ENCODE data around the gene PRPF8. TPM values are rescaled to one million over a fixed set of nuclear protein-coding genes. Genes with fewer than 3 reads are reported as not detected.
"Not testable (repeated sequence)": the region's sequence is repeated elsewhere in the genome, so short reads cannot be mapped to it uniquely, and the experiment has no call there.

The PRPF8 gene
- total and polyA plus RNA-seq, 10 of the 15 experiments (the other 5 are each of a cell fraction or from before 2014, with no cell fraction given), result 77.2 to 337 (median 162) TPM

DNA sequence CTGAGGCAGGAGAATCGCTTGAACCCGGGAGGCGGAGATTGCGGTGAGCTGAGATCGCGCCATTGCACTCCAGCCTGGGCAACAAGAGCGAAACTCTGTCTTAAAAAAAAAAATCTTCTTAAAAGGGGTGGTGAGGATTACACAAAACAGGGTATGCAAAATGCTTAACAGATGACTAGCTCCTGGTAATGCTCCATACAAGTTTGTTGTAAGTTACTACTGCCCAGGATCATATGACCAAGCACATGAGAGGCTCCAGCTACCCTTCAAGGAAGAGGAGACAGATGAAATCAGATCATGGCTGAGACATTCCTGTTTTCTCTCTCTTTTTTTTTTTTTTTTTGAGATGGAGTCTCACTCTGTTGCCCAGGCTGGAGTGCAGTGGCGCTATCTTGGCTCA lies 37.4 kb upstream of the PRPF8 start:
- not testable (repeated sequence) for H4K20me1 ChIP-seq (ENCODE audit: control insufficient read depth, insufficient read depth); FAIRE-seq; BruUV-seq (replicated peaks); H3K9me3 ChIP-seq (replicated peaks; ENCODE audit: control insufficient read depth, insufficient read depth, low read length); H3K27me3 ChIP-seq (replicated peaks in 1 of 2; ENCODE audit: control insufficient read depth in 2 of 2, insufficient read depth in 2 of 2, low read length in 1 of 2); DNase-seq (ENCODE audit: low read depth, low spot score); H3K36me3 ChIP-seq (ENCODE audit: control insufficient read depth in 2 of 2, insufficient read depth in 2 of 2, low read length in 1 of 2); H3K4me3 ChIP-seq
- H3K9ac ChIP-seq (ENCODE audit: control insufficient read depth, insufficient read depth, low read length), result peak overlapping the region; percentile 21; the same call in 1 of the 2 replicates
- H3K4me2 ChIP-seq (ENCODE audit: control insufficient read depth, insufficient read depth), result peak overlapping the region; percentile 72
- H3K4me1 ChIP-seq (ENCODE audit: control insufficient read depth, insufficient read depth, low read length), result peaks cover 28% of the 10 kb centered on the region
- peak; percentile 41 for ATAC-seq
- ChIA-PET RAD21 (ENCODE audit: unreplicated experiment) (interaction anchor here (0.7 to 5.7 kb wide), 16 partner anchors 10 to 245 kb away, joined by 3 to 80 read pairs (median 5); partner anchors contain the start of genes RILP, RPA1 and SMYD4), POLR2A (interaction anchor here (0.6 to 5.1 kb wide), 11 partner anchors 14 to 338 kb away, joined by 3 to 16 read pairs (median 4); no protein-coding TSS in a partner anchor), CTCF (interaction anchor here (0.6 to 11.0 kb wide), 38 partner anchors 9 to 560 kb away, joined by 3 to 232 read pairs (median 4); partner anchors contain the start of genes DPH1 and RILP), SMC1A (ENCODE audit: uncharacterized antibody, unreplicated experiment) (interaction anchor here (1.0 to 8.4 kb wide), 21 partner anchors 9 to 561 kb away, joined by 3 to 88 read pairs (median 4); no protein-coding TSS in a partner anchor)
- 1% methylated on average over 7 of the region's 8 CpGs for WGBS (ENCODE audit: insufficient coverage, insufficient replicate concordance, low lambda C conversion rate, missing lambda C conversion rate)
- in situ Hi-C loops (cut with MboI) (loop anchor here (5.0 kb wide), 1 partner anchor 110 kb away; the partner anchor contains the start of gene RPA1), intact Hi-C loops (cut with micrococcal nuclease; ENCODE audit: unreplicated experiment) (loop anchor here (5.0 kb wide), 1 partner anchor 320 kb away; the partner anchor contains the start of gene OVCA2)
- TF ChIP-seq ATF7 (IDR thresholded peaks at IDR 0.05; ENCODE audit: low read depth) (peak; percentile 32; the same call in 1 of the 2 replicates), USF2 (IDR thresholded peaks at IDR 0.05; ENCODE audit: borderline replicate concordance, low read depth, low read length) (peak; percentile 4; the same call in 1 of the 2 replicates), RAD51 (IDR thresholded peaks at IDR 0.05) (peak; percentile 84)
- TF ChIP-seq, protein P1, sequence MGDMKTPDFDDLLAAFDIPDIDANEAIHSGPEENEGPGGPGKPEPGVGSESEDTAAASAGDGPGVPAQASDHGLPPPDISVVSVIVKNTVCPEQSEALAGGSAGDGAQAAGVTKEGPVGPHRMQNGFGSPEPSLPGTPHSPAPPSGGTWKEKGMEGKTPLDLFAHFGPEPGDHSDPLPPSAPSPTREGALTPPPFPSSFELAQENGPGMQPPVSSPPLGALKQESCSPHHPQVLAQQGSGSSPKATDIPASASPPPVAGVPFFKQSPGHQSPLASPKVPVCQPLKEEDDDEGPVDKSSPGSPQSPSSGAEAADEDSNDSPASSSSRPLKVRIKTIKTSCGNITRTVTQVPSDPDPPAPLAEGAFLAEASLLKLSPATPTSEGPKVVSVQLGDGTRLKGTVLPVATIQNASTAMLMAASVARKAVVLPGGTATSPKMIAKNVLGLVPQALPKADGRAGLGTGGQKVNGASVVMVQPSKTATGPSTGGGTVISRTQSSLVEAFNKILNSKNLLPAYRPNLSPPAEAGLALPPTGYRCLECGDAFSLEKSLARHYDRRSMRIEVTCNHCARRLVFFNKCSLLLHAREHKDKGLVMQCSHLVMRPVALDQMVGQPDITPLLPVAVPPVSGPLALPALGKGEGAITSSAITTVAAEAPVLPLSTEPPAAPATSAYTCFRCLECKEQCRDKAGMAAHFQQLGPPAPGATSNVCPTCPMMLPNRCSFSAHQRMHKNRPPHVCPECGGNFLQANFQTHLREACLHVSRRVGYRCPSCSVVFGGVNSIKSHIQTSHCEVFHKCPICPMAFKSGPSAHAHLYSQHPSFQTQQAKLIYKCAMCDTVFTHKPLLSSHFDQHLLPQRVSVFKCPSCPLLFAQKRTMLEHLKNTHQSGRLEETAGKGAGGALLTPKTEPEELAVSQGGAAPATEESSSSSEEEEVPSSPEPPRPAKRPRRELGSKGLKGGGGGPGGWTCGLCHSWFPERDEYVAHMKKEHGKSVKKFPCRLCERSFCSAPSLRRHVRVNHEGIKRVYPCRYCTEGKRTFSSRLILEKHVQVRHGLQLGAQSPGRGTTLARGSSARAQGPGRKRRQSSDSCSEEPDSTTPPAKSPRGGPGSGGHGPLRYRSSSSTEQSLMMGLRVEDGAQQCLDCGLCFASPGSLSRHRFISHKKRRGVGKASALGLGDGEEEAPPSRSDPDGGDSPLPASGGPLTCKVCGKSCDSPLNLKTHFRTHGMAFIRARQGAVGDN (IDR thresholded peaks at IDR 0.05), result peak; percentile 32; the same call in 1 of the 2 replicates
- peak overlapping the region; percentile 19; the same call in 1 of the 2 replicates for H2AFZ ChIP-seq (ENCODE audit: control insufficient read depth, low read depth, low read length)
- H3K27ac ChIP-seq (ENCODE audit: control insufficient read depth, insufficient read depth), result peak overlapping the region; percentile 96
- H3K79me2 ChIP-seq (ENCODE audit: control insufficient read depth, insufficient read depth, low read length), result peaks cover 21% of the 10 kb centered on the region
